Neural crest cell (in vitro differentiated cells): Measurements from ENCODE around the gene AGAP3. TPM values are rescaled to one million over a fixed set of nuclear protein-coding genes. Genes with fewer than 3 reads are reported as not detected.

Source experiments
- DNase-seq: peaks from one replicate; pipeline ENCODE4 v3.0.0; 2021; ENCODE audit warnings: low read depth, mixed read lengths, low spot score
- H3K27ac Mint-ChIP-seq: one replicate; pipeline ENCODE4 v1.8.0; 2021; ENCODE audit warnings: mild to moderate bottlenecking, mixed read lengths; ENCODE audit not compliant: unreplicated experiment
- H3K27me3 Mint-ChIP-seq: 2 replicates; pipeline ENCODE4 v1.8.0; 2021; ENCODE audit warnings: low read depth, mild to moderate bottlenecking, mixed read lengths
- H3K36me3 Mint-ChIP-seq: 2 replicates; pipeline ENCODE4 v1.8.0; 2021; ENCODE audit warnings: low read depth, mild to moderate bottlenecking, mixed read lengths
- H3K4me1 Mint-ChIP-seq: 2 replicates; pipeline ENCODE4 v1.8.0; 2021; ENCODE audit warnings: mixed read lengths
- H3K4me3 Mint-ChIP-seq: one replicate; pipeline ENCODE4 v1.8.0; 2021; ENCODE audit warnings: mild to moderate bottlenecking, mixed read lengths
- H3K9me3 Mint-ChIP-seq: 2 replicates; pipeline ENCODE4 v1.8.0; 2021; ENCODE audit warnings: mixed read lengths
- total RNA-seq: library from RNA; stranded (reverse); gene quantifications from 2 replicates; pipeline ENCODE4 v1.2.1, GENCODE V29; 2021
- TF ChIP-seq, protein P1 (sequence below): fragments of 200-600 bp; sonication (generic); conservative IDR thresholded peaks from 2 replicates; pipeline ENCODE4 v1.5.0; 2021; ENCODE audit warnings: antibody characterized with exemption, mild to moderate bottlenecking

Gene AGAP3
- total RNA-seq, 1 donor from 2014 or later: 139 TPM

- peaks cover 9% of the 10 kb centered on the region for H3K4me1 Mint-ChIP-seq
- no peak for DNase-seq
- no peaks in the 10 kb centered on the region for H3K27me3 Mint-ChIP-seq
- H3K9me3 Mint-ChIP-seq: no peaks in the 10 kb centered on the region
- H3K4me3 Mint-ChIP-seq: peak overlapping the region; percentile 49
- H3K36me3 Mint-ChIP-seq: peaks cover 5% of the 10 kb centered on the region
- no peak overlapping the region for H3K27ac Mint-ChIP-seq
- TF ChIP-seq, protein P1, sequence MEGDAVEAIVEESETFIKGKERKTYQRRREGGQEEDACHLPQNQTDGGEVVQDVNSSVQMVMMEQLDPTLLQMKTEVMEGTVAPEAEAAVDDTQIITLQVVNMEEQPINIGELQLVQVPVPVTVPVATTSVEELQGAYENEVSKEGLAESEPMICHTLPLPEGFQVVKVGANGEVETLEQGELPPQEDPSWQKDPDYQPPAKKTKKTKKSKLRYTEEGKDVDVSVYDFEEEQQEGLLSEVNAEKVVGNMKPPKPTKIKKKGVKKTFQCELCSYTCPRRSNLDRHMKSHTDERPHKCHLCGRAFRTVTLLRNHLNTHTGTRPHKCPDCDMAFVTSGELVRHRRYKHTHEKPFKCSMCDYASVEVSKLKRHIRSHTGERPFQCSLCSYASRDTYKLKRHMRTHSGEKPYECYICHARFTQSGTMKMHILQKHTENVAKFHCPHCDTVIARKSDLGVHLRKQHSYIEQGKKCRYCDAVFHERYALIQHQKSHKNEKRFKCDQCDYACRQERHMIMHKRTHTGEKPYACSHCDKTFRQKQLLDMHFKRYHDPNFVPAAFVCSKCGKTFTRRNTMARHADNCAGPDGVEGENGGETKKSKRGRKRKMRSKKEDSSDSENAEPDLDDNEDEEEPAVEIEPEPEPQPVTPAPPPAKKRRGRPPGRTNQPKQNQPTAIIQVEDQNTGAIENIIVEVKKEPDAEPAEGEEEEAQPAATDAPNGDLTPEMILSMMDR: no peak
Measured at GRCh38 chr7:151073990-151074389, 12.3 kb upstream of the AGAP3 start.

DNA sequence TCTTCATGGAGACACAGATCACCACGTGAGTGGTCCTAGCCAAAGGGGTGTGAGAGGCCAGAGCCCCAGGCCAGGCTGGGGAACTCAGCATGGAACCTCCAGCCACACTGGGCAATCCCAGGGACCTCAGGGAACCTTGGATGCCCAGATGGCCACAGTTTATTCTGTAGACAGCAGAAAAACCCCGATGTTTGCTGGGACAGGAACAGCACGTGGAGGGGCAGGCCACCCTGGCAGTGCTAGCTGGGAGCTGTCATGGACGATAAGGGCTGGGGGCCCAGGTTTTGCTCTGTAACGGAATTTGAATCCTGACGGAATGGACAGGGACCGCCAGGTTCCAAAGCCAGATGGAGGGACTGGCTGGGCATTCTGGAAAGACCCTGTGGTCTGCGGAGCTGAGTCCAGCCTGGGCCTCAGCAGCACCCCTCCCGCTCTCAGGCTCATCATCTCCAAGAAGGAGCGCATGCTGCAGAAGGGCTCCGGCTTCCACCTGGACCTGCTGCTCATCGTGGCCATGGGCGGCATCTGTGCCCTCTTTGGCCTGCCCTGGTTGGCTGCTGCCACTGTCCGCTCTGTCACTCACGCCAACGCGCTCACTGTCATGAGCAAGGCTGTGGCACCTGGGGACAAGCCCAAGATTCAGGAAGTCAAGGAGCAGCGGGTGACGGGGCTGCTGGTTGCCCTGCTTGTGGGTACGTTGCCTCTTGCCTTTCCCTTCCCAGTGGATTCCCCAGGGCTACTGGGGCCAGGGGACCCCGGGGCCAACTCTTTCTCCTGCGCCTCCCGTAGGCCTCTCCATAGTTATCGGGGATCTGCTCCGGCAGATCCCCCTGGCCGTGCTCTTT lies 11.2 kb upstream of the AGAP3 start:
- DNase-seq: no peak
- peak overlapping the region; percentile 71 for H3K4me3 Mint-ChIP-seq
- H3K27me3 Mint-ChIP-seq: no peaks in the 10 kb centered on the region
- no peaks in the 10 kb centered on the region for H3K9me3 Mint-ChIP-seq
- TF ChIP-seq, protein P1: no peak
- H3K4me1 Mint-ChIP-seq: peaks cover 16% of the 10 kb centered on the region
- peaks cover 7% of the 10 kb centered on the region for H3K36me3 Mint-ChIP-seq
- H3K27ac Mint-ChIP-seq: peak overlapping the region; percentile 43

GRCh38 chr7:151075662-151075971 lies 10.7 kb upstream of the AGAP3 start:
- TF ChIP-seq, protein P1: no peak
- Mint-ChIP-seq H3K27me3 (no peaks in the 10 kb centered on the region), H3K36me3 (peaks cover 7% of the 10 kb centered on the region), H3K4me1 (peaks cover 17% of the 10 kb centered on the region), H3K4me3 (peak overlapping the region; percentile 71), H3K27ac (peak overlapping the region; percentile 43), H3K9me3 (no peaks in the 10 kb centered on the region)
- no peak for DNase-seq

DNA sequence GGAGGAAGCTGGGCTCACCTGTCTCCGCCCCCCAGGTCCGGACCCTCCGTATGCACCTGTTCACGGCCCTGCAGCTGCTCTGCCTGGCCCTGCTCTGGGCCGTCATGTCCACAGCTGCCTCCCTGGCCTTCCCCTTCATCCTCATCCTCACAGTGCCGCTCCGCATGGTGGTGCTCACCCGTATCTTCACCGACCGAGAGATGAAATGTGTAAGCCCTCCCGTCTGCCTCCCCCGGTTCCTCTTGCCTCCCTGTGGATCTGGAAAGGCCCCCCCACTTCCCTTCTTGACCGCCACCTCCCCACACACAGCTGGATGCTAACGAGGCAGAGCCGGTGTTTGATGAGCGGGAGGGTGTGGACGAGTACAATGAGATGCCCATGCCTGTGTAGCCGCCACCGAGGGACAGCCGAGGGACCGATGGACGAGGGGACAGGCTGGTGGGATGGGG lies 10.3 kb upstream of the AGAP3 start:
- Mint-ChIP-seq H3K4me1 (peaks cover 17% of the 10 kb centered on the region), H3K36me3 (peaks cover 7% of the 10 kb centered on the region), H3K27me3 (no peaks in the 10 kb centered on the region), H3K4me3 (peak overlapping the region; percentile 71), H3K9me3 (no peaks in the 10 kb centered on the region), H3K27ac (no peak overlapping the region)
- TF ChIP-seq, protein P1: no peak
- DNase-seq: no peak

- TF ChIP-seq, protein P1: peak; percentile 46
- peaks cover 7% of the 10 kb centered on the region for H3K36me3 Mint-ChIP-seq
- peak; percentile 47 for DNase-seq
- H3K4me3 Mint-ChIP-seq: peak overlapping the region; percentile 57
- H3K27me3 Mint-ChIP-seq: no peaks in the 10 kb centered on the region
- no peaks in the 10 kb centered on the region for H3K9me3 Mint-ChIP-seq
- H3K4me1 Mint-ChIP-seq: peaks cover 17% of the 10 kb centered on the region
- H3K27ac Mint-ChIP-seq: no peak overlapping the region
Measured at GRCh38 chr7:151076863-151077704, 9.2 kb upstream of the AGAP3 start.
